HG02798 (cell line): Measurements from ENCODE around the gene C9orf152.
A peak's percentile ranks its signal among the peaks of the same experiment; 100 is the strongest.

Experiments used
- ATAC-seq: cut with Tn5 transposase; IDR thresholded peaks from one replicate; pipeline ENCODE4 v1.9.1; 2021; ENCODE audit warnings: mild to moderate bottlenecking; ENCODE audit not compliant: unreplicated experiment, poor library complexity

C9orf152 gene

DNA sequence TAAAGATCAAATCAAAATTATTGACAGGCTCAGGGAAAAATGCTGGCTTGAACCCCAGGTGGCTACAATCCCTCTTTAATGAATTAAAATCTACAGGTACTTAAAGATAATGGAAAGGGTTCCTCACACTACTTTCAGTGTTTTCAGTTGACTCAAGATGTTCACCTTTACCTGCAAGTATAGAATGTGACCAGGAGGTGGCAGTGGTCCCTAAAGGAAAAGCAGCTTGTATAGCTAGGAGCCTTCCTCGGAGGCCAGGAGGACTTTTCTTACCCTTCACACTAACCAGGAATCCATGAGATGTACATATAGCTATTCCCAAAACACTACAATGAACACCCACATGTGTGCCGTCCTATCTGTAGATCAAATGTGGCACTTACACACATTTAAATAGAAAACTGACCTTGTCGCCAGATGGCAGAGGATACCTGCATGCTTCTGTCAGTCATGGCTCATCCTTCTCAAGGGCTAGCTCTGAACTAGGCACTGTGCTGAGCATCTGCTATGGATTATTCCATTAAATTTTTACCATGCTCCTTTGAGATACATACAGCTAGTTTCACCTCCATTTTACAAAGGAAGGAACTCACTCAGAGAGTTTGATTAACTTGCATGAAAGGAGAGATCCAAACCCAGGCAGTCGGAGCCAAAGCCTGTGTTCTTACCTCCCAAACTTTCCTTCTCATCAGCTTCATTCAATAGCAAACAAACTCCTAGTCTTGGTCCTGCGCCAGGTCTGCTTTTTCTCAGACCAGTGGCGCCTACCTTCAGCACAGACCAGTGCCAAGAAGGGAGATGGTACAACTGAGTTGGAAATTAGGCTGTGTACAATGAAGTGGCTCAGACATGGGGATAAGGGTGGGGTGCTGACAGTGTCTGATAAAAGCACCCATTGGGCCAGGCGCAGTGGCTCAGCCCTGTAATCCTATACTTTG lies 24.5 kb downstream of the C9orf152 start:
- peak; percentile 77 for ATAC-seq

DNA sequence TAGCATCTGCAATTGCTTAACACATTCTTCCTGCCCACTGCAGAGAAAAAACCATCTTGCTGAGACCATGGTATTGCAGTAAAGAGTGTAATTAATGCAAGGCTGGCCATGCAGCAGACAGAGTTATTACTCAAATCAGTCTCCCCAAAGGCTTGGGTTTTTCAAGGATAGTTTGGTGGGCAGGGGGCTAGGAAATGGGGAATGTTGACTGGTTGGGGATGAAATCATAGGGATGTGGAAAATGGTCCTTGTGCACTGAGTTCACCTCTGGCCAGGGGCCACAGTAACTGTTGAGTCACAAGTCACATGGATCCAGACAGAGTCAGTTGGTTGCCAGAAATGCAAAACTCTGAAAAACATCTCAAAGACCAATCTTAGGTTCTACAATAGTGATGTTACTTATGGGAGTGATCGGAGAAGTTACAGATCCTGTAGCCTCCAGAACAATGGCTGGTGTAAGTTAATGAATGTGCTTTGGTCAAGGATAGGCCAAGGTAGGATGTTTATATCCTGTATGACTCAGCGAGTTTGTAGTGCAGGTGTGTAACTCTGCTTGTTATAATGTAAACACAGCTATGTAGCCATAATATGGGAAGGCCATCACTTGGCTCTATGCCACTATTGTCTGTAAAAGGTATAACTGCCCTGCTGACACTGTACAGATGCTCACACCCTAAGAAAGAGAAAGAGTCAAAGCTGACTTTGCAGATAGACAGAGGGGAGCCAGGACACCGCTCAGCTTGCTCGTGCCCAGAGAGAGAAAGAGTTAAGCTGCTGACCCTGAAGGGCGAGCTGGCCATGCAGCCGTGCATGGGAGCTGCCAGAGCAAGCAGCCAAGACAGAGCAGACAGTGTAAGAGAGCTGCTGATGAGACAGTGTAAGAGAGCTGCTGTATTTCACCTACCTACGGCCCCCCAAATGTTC lies 27.2 kb downstream of the C9orf152 start:
- ATAC-seq = no peak

DNA sequence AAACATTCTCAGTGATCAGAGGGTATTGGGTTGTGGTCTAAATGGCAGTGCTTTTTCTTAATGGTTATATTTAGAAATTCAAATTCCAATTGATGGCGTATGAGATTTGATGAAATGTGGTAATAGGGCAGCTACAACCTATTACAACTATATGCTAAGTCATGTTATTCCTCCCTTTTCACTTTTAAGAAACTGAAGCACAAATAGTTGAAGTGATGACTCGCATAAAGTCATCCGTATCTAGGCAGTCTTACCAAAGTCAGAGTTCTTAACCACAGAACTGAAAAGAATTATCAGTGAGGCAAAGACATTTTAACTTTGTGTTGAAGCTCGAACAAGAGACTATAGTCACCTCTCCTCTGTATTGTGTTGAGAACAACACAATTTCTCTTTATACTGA lies 28.2 kb downstream of the C9orf152 start:
- no peak for ATAC-seq

DNA sequence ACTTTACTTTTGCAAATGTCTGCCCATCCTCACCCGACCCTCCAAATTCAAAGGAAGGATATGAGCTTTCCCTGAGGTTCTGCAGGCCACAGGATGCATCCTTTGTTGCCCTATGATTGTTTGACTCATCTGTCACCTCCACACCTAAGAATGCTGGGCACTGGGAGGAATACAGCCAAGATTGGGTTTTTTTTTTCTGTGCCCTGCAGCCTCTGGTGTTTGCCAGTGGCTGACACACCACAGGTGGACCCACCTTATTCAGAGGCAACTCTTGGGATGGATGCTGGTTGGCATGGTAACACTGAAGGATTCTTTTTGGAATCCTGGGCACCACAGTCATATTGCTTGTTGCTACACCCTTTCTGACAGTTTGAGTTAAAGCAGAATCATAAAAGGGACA lies 29.7 kb downstream of the C9orf152 start:
- no peak for ATAC-seq

DNA sequence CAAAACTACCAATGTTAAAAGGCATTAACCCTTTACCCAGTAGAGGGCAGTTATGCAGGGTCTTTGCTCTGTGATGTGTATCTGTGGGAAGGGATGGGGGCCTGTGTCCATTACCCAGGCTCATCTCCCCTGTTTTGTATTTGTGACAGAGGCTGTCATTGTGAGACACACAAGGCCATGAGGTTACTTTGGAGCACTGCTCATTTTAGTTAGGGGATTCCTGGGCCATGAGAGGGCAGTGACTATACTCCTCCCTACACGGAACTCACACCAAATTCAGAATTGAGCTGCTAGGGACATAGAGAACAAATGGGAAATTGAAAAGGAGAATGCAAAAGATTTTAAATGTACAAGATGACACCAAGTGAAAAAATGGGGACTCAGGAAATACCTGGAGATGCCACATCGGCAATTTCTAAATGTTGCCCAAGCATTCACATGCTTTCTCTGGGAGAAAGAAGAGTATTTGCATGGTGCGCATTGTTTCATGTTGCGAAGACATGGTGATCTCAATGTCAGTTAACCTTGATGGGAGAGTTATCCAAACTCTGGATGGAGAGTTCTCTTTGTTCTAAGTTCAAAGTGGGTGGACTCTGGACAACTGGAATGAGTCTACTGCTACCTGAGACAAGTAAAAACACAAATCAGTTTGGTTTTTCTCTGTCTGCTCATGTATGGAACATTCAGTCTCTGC lies 32.5 kb downstream of the C9orf152 start:
- ATAC-seq = no peak

DNA sequence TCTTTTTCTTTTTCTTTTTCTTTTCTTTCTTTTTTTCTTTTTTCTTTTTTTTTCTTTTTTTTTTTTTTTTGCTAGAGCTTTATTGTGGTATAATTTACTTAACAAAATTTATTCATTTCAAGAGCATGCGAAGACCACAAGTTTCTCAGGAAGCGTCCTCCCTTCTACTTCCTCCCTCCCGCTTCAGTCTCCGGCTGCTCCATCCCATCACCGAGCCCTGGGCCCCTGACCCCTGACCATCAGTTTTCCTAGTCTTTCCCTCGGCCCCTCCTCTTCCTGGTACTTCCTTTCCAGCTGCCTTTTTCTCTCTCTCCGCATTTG lies 34.7 kb downstream of the C9orf152 start:
- ATAC-seq = no peak

DNA sequence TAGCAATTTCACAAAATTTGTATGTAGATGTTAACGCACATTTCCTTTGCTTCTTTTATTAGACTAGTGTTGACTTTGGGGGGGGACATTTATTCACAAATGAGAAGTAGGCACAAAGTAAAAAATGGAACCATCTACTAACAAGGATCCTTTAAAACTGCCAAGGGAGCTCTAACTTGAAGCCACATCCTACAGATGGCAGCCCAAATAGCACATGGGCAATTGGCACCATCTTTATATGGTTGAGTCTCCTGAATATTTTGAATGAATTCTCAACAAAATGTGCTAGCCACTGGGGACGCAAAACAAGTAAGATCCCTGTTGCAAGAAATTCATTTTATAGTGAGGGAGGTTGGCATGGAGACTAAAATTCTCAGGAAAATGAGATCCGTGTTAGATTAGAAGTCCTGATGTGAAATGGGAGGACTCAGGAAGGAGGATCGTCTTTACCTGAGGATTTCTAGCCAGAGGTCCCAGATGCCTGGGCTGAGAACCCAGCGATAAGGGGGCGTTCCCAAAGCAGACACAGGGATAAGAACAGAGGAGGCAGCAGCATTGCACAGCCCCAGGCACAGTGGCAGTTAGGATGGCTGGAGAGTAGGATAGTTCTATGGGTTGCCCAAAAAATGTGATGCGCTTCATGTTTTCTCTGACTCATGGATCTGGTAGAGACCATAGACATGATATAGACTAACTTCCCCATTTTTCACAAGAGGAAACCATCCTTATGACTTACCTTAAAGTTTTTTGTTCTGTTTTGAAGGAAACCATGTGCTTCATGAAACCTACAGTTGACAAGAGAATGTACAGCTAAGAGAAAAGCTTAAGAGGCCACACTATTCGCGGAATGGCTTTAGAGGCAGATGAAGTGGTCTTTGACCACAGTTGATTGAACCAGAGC lies 37.4 kb downstream of the C9orf152 start:
- no peak for ATAC-seq

DNA sequence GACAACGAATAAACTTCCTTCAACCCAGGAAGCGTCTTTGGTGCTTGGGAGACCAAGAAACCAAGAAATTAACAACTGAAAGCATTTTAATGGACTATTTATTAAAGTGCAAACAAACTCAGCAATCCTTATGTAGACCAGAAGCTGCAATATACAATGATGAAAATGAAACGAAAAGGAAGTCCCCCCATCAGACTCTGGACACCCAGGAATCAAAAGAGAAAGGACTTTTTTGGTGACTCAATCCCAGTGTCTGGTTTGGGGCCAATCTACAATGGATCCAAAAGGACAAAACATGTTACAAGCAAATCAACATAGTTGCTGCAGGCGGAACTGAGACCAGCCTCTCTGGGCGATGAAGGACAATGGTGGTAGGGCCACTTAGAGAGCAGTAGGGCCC lies 39.5 kb downstream of the C9orf152 start:
- ATAC-seq = no peak

DNA sequence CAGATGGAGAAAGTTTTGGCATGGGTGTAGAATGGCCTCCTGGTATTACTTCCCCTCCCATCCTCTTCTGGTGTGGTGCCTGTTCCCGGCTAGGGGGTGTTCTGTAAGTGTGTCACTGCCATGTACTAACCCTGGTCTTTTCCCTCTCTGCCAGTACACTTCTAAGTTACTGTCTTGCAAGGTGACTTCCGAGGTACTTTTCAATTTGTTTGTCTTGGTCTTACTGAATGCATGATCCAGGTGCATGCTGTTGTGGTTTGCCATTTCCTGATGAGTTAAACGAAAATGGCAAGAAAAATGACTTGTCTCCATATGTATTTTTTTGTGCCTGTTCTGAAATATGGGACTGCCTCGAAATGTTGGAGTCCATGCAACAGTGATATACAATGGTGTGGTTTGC lies 46.0 kb downstream of the C9orf152 start:
- no peak for ATAC-seq

DNA sequence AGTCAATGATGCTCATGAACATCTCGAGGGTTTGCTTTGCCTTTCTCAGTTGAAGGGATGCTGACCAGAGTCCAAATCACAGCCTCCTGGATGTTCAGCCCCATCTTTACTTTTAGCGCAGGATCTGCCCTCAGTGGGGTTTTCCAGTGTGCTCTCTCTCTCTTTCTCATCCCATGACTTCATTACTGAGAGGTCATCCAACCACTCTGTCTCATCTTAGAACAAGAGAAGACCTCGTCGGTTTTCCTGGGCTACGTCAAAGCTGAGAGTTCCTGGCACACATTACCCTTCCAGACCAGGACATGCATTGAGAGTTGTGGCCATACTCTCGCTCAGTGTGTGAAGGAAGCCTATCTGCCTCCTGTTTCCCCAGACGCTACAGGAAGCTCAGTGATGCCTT lies 47.3 kb downstream of the C9orf152 start:
- ATAC-seq = no peak

DNA sequence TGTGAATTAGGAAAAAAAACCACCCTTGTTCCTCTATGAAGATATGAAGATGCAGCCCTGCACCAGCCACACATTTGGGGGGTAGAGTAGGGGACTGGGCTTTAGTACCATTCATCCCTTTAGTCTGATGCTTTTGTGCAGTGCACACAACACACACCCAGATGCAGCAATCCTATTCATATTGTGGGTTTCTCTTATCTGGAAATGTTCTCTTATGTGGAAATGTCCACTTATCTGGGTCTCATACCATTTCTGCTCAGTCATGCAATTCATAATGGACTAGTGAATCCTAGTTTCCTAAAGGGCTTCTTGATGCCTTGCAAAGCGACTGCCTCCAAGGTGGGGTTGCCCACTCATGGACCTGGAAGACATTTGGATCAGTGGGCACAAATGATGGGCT lies 47.8 kb downstream of the C9orf152 start:
- ATAC-seq = no peak

DNA sequence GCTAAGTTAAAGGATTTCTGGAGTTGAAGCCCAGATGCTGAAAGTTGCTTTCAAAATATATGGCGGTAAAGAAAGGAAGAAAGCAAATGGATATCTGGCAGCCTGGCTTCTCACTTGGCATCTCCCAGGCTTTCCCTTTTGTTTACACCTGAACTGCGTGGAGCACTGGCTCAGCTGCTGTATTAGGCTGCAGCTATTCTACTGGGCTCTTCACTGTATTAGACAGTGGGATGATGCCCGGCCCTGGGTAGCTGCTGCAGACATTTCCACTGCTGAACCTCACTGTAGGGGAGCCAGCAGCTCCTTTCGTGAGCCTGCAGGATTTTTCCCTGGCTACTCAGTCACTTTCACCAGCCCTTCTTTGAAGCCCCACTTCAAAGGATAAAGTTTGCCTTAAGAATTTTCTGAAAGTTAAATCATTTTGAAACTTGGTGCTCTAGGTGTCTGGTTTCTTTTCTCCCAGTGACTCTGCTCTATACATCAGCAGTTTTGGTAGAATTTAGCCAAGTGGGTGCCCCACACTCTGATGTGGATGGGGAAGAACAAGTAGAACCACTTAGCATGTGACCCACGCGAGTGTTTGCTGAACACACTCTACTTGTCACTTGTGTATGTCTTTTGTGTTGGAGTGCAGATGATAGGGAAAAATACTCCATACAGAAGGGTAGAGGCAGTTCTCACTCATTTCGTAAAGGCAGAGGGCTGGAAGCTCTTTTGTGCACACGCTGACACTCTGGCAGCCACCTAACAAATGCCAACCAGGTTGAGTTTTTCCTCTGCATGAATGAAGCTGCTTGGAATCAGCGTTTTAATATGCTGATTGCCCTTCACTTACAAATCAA lies 49.9 kb downstream of the C9orf152 start:
- no peak for ATAC-seq

DNA sequence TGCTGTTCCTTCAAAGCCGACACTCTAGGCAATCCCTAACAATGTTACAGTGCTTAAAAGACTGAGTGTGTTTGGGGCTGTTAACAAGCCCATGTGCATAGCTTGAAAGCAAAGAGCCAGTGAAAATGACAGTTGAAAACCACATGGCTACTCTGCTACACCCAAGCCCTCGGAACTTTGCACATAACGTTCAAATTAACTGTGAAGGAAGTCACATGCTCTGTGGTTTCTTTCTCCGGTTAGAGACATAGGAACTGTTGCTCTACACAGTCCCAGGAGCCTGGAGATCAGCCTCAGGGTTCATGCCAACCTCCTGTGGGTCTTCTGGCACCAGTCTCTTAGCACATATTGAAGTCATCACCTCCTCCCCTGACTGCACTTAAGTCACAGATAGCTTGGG lies 51.1 kb downstream of the C9orf152 start:
- peak; percentile 76 for ATAC-seq

DNA sequence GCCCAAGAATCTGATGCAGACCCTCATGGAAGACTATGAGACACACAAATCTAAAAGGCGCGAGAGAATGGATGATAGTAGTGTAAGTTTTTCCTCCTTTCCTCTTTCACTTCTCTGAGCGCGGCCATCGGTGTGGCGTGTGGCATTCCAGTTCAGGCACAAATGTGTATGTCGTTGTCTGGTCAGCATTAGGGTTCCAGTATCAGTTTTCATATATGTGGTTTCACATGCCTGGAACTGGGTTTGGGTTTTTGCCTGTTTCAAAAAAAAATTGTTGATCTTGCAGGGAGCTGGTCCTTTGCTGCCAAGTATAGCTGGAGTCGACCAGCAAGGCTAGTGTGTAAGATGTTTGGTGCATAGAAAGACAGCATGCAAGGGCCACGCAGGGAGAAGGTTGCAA lies 51.5 kb downstream of the C9orf152 start:
- ATAC-seq = peak; percentile 5

DNA sequence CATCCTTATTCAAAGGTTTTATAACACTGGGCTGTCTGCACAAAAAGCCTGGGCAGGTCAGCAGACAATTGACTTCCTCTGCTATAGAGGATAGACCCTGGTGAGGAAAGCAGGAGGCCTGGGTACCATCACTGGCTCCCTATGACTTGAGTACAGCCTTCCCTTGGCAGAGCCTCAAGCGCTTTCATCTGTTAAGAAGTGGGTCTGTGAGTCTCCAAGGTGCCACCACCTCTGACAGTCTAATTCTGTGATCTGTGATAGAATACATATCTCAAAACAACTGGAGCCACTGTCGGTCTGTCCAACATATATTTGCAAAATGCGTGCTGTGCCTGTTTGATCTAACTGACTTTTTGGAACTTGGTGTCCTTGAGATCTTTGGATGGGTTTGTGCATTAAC lies 52.2 kb downstream of the C9orf152 start:
- ATAC-seq = no peak

DNA sequence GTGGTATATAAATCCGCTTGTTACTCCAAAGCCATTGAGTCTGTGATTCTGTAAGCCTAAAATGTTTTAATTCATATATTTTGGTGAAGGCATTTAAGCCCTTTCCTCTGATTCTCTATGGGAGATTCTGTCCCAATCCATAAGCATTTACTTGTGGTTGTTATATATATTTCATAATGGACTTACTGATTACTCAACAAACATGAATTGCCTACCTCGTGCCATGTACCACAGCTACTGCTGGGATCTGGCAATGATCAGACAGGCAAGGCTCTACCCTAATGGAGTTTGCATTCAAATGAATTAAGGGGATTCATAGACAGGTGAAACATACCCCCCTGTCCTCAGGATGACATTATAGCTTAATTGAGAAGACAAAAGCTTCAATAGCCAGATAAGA lies 54.5 kb downstream of the C9orf152 start:
- no peak for ATAC-seq

DNA sequence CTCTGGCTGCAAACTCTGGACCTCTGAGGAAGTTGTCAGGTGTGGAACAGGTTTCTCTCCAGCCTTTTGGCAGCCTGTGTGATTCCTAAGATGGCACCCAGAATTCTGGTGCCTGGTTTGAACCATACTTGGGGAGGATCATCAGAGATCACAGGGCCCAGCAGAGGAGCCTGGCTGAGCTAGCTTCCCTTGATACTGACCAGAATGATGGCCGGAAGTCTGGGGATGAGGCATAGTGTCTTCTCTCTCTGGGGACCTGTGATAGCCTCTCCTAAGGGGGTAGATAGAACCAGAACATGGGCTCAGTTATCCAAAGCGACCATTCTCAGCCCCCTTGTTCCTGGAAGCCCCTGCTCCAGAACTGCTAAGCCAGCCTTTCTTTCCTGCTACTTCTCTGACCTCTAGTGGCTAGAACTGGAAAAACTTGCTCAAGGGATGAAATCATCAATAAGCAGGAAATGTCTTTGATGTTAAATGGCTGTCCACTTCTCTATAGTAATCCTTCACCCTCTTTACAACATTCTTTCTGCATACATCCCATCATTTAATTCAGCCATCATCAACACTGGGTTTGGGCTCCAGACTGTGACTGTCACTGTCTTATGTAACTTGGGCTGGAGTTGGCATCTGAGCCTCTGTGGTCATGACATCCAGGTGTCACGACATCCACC lies 55.1 kb downstream of the C9orf152 start:
- ATAC-seq = peak; percentile 23
